NT2/D1 (cell line): ENCODE results near the gene P2RX1.

ENCODE experiments used
- SUZ12 ChIP-seq: IDR thresholded peaks from 2 replicates; pipeline ENCODE4 v1.6.1; 2011; ENCODE audit not compliant: insufficient read length, insufficient read depth; ENCODE audit errors: extremely low read depth
- YY1 ChIP-seq: IDR thresholded peaks from 2 replicates; pipeline ENCODE4 v1.6.1; 2011; ENCODE audit not compliant: insufficient read length, insufficient read depth
- ZNF274 ChIP-seq: IDR thresholded peaks from 2 replicates; pipeline ENCODE4 v1.6.1; 2011; ENCODE audit warnings: mild to moderate bottlenecking, low read depth, low read length

DNA sequence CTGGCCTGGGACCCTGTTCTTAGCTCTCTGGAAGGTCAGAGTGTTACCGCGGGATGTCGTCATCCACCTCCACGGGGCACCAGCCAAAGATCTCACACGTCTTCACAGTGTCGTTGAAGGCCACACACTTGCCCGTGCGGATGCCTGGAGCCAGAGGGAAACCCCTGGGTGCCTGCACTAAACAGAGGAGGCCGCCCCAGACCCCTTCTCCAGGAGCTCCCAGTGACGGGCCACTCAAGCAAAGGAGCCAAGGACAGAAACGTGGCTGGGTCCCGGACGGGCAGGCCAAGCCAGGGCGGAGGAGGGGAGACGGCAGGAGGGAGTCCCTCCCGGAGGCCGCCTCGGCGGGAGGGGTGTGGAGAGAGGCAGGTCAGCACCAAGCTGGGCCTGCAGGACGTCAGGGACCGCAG, 12.4 kb downstream of the P2RX1 start:
- no peak for TF ChIP-seq SUZ12
- no peak for TF ChIP-seq ZNF274
- TF ChIP-seq YY1: no peak
